Ishikawa (cell line): ENCODE results near the gene UBE2Q1.

ENCODE experiments used
- FOXM1 ChIP-seq: IDR thresholded peaks from 2 replicates; pipeline ENCODE4 v1.6.1; 2012; ENCODE audit warnings: low read depth, borderline replicate concordance
- RAD21 ChIP-seq: IDR thresholded peaks from 2 replicates; pipeline ENCODE4 v1.6.1; 2012; ENCODE audit warnings: low read depth

- TF ChIP-seq RAD21 (no peak), FOXM1 (no peak)
These were observed 29.2 kb downstream of the UBE2Q1 start for GRCh38 chr1:154529308-154529707.
